ENCODE results near the gene SLC35B2. TPM values are rescaled to one million over a fixed set of nuclear protein-coding genes. Genes with fewer than 3 reads are reported as not detected.

The SLC35B2 gene
- total RNA-seq, 1 donor: 92.8 TPM

- H3K4me3 ChIP-seq (ENCODE audit: low read depth, low read length): peak within 1 kb of the TSS; percentile 61
- TF ChIP-seq, protein P1, sequence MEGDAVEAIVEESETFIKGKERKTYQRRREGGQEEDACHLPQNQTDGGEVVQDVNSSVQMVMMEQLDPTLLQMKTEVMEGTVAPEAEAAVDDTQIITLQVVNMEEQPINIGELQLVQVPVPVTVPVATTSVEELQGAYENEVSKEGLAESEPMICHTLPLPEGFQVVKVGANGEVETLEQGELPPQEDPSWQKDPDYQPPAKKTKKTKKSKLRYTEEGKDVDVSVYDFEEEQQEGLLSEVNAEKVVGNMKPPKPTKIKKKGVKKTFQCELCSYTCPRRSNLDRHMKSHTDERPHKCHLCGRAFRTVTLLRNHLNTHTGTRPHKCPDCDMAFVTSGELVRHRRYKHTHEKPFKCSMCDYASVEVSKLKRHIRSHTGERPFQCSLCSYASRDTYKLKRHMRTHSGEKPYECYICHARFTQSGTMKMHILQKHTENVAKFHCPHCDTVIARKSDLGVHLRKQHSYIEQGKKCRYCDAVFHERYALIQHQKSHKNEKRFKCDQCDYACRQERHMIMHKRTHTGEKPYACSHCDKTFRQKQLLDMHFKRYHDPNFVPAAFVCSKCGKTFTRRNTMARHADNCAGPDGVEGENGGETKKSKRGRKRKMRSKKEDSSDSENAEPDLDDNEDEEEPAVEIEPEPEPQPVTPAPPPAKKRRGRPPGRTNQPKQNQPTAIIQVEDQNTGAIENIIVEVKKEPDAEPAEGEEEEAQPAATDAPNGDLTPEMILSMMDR (IDR thresholded peaks at IDR 0.05; ENCODE audit: insufficient read depth, low read depth, low read length): peak; percentile 10
- DNase-seq (ENCODE audit: low read depth): peak; percentile 49
Observed at GRCh38 chr6:44223319-44224028, 33.9 kb downstream of the SLC35B2 start, which contains the start of gene SLC29A1. SLC29A1 (plus strand) TSS chr6:44223595; CDS start chr6:44227314, 3,719 bp downstream.

- peak overlapping the region; percentile 61 for H3K4me3 ChIP-seq (ENCODE audit: low read depth, low read length)
- DNase-seq (ENCODE audit: low read depth): no peak
- TF ChIP-seq, protein P1 (IDR thresholded peaks at IDR 0.05; ENCODE audit: insufficient read depth, low read depth, low read length): no peak
Observed at GRCh38 chr6:44222486-44223318, 34.6 kb downstream of the SLC35B2 start.

DNA sequence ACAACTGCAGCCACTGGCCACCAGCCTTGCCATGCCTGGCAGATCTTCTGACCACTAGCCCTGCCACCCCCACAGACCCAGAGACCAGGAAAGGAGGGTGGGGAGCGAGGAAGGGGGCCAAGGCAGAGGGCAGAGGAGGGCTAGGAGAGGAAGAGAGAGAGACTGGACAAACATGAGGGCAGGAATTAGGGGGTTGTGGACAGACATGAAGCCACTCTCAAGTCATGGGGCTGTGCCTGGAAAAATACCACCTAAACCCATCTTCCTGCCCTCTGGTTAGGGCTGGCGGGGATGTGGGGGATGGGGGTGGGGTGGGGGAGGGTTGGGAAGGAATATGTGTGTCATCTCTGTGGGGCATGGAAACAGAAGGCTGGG is 35.4 kb downstream of the SLC35B2 start:
- no peak for DNase-seq (ENCODE audit: low read depth)
- TF ChIP-seq, protein P1 (IDR thresholded peaks at IDR 0.05; ENCODE audit: insufficient read depth, low read depth, low read length): no peak
- H3K4me3 ChIP-seq (ENCODE audit: low read depth, low read length): no peak overlapping the region

DNA sequence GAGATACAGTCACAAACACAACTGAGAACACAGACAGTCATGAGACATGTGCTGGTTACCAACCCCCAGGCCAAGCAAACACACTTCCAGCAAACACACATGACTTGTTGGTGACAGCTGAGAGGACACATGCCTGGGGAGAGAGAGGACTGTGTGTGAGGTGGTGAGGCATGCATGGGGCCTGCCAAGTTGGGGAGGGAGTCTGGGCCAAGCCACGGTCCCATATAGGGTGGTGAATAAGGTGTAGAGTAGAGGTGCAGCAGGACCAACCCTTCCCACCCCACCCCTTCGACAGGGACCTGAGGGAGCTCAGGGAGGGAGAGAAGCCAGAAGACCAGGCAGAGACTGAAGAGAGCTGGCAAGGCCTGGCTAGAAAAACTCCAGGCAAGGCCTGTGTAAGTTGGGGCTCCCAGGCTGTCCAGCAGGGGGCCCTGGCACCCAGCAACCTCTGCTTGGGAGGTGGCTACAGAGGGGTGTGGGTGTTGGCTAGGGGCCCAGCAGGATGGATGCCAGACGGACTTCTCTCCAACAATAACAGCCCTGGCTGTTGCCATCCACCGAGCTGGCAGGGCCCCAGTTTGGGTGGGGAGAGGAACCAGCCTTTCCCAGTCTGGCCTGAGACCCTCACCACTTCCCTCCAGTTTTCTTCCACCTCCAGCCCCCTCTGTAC is 35.9 kb downstream of the SLC35B2 start:
- DNase-seq (ENCODE audit: low read depth): peak; percentile 90
- no peak overlapping the region for H3K4me3 ChIP-seq (ENCODE audit: low read depth, low read length)
- TF ChIP-seq, protein P1 (IDR thresholded peaks at IDR 0.05; ENCODE audit: insufficient read depth, low read depth, low read length): peak; percentile 84

- no peak for DNase-seq (ENCODE audit: low read depth)
- TF ChIP-seq, protein P1 (IDR thresholded peaks at IDR 0.05; ENCODE audit: insufficient read depth, low read depth, low read length): no peak
- no peak overlapping the region for H3K4me3 ChIP-seq (ENCODE audit: low read depth, low read length)
Observed at GRCh38 chr6:44220913-44221290, 36.4 kb downstream of the SLC35B2 start.

- peak overlapping the region; percentile 62 for H3K4me3 ChIP-seq (ENCODE audit: low read depth, low read length)
- TF ChIP-seq, protein P1 (IDR thresholded peaks at IDR 0.05; ENCODE audit: insufficient read depth, low read depth, low read length): no peak
- DNase-seq (ENCODE audit: low read depth): no peak
Observed at GRCh38 chr6:44219815-44220784, 37.2 kb downstream of the SLC35B2 start.
